Endometrium (tissue), 2 donors: ENCODE data around the gene KLK3.

Experiments used
- FAIRE-seq: peaks from 2 replicates; lab custom pipeline; 2012; peaks lifted over from hg19 to GRCh38; lab: Jason Lieb, UNC
- donor health status: control.
- donor health status: control.

The KLK3 gene

GRCh38 chr19:50832666-50833065 lies 22.0 kb upstream of the KLK3 start:
- FAIRE-seq, result no peak

GRCh38 chr19:50833117-50833801 lies 21.5 kb upstream of the KLK3 start, which contains the start of gene KLK15:
Gene KLK15, minus strand, starts transcription at chr19:50833574. Its CDS starts 2,082 bp downstream, at chr19:50831492.
- FAIRE-seq, result no peak

GRCh38 chr19:50833802-50834167 lies 20.9 kb upstream of the KLK3 start:
- no peak for FAIRE-seq

- FAIRE-seq, result no peak
Observed at GRCh38 chr19:50835103-50835784, 19.5 kb upstream of the KLK3 start.

- FAIRE-seq, result no peak
Observed at GRCh38 chr19:50835785-50836542, 18.8 kb upstream of the KLK3 start.

- FAIRE-seq, result no peak
Observed at GRCh38 chr19:50836543-50837195, 18.0 kb upstream of the KLK3 start.

- FAIRE-seq, result no peak
Observed at GRCh38 chr19:50837300-50837699, 17.4 kb upstream of the KLK3 start.

- no peak for FAIRE-seq
Observed at GRCh38 chr19:50838239-50838638, 16.5 kb upstream of the KLK3 start.

GRCh38 chr19:50839712-50840655 lies 14.7 kb upstream of the KLK3 start:
- FAIRE-seq, result no peak

- FAIRE-seq, result no peak
Observed at GRCh38 chr19:50842130-50842529, 12.6 kb upstream of the KLK3 start.

- no peak for FAIRE-seq
Observed at GRCh38 chr19:50843205-50843604, 11.5 kb upstream of the KLK3 start.

- FAIRE-seq, result no peak
Observed at GRCh38 chr19:50843701-50844221, 11.0 kb upstream of the KLK3 start.

- FAIRE-seq, result no peak
Observed at GRCh38 chr19:50844296-50844935, 10.3 kb upstream of the KLK3 start.

GRCh38 chr19:50850738-50851137 lies 4.0 kb upstream of the KLK3 start:
- no peak for FAIRE-seq

- no peak for FAIRE-seq
Observed at GRCh38 chr19:50851620-50852019, 3.1 kb upstream of the KLK3 start.

- FAIRE-seq, result no peak
Observed at GRCh38 chr19:50857366-50857765, 2.7 kb downstream of the KLK3 start.

- FAIRE-seq, result no peak
Observed at GRCh38 chr19:50858886-50859285, 4.2 kb downstream of the KLK3 start.

GRCh38 chr19:50859849-50860248 lies 5.1 kb downstream of the KLK3 start:
- no peak for FAIRE-seq

GRCh38 chr19:50861010-50861409 lies 6.3 kb downstream of the KLK3 start:
- FAIRE-seq, result no peak

- FAIRE-seq, result no peak
Observed at GRCh38 chr19:50861496-50862286, 7.0 kb downstream of the KLK3 start.
